ENCODE results near the gene SNAI3. TPM values are rescaled to one million over a fixed set of nuclear protein-coding genes. Genes with fewer than 3 reads are reported as not detected.

Gene SNAI3
- total and polyA plus RNA-seq, 2 of the 4 experiments (the other 2 are of a cell fraction): 0.21 TPM; not detected in 1

GRCh38 chr16:88667461-88667860 lies 18.8 kb downstream of the SNAI3 start:
- ATAC-seq (ENCODE audit: low read depth): no peak

More at GRCh38 chr16:88667461-88667860, 18.8 kb downstream of the SNAI3 start:
- Histone ChIP-seq H3K14ac (replicated peaks; ENCODE audit: low read depth, low read length) (no peak overlapping the region), H3K4me1 (ENCODE audit: control insufficient read depth, insufficient read depth, low read length) (no peaks in the 10 kb centered on the region), H3K9me3 (ENCODE audit: control insufficient read depth, insufficient read depth, low read length) (no peaks in the 10 kb centered on the region), H3K9ac (ENCODE audit: low read depth, low read length) (no peak overlapping the region), H3K27ac (ENCODE audit: insufficient read depth, low read length) (no peak overlapping the region), H3K27me3 (ENCODE audit: control insufficient read depth, insufficient read depth, low read length) (no peaks in the 10 kb centered on the region), H3K9me1 (ENCODE audit: insufficient read depth, low read length) (no peaks in the 10 kb centered on the region), H2BK15ac (ENCODE audit: low read depth, low read length) (no peak overlapping the region), H2BK20ac (ENCODE audit: low read depth, low read length) (no peak overlapping the region), H2BK5ac (ENCODE audit: low read depth, low read length, poor library complexity, severe bottlenecking) (no peak overlapping the region), H2BK120ac (ENCODE audit: low read depth, low read length) (no peak overlapping the region), H4K8ac (ENCODE audit: low read depth in 2 of 2, low read length in 2 of 2) (no peak overlapping the region), H2AK5ac (ENCODE audit: low read depth, low read length) (no peak overlapping the region), H2AFZ (replicated peaks; ENCODE audit: low read length, poor library complexity) (no peak overlapping the region), H3K79me1 (ENCODE audit: low read depth in 1 of 2, low read length in 2 of 2) (peaks cover 9 to 10% of the 10 kb centered on the region in 2 experiments), H3K18ac (ENCODE audit: low read depth, low read length) (no peak overlapping the region), H3K23ac (ENCODE audit: low read depth, low read length) (no peak overlapping the region), H3K4me3 (ENCODE audit: insufficient read depth, low read depth, low read length) (no peak overlapping the region), H4K5ac (ENCODE audit: low read depth, low read length) (no peak overlapping the region), H3K4me2 (ENCODE audit: low read depth, low read length) (no peak overlapping the region), H3K36me3 (ENCODE audit: control insufficient read depth, insufficient read depth, low read length) (peaks cover 2% of the 10 kb centered on the region; the same call in 1 of the 2 replicates), H3K56ac (ENCODE audit: extremely low read depth, insufficient read depth, low read length) (no peak overlapping the region), H2AK9ac (replicated peaks; ENCODE audit: low read depth, low read length, poor library complexity) (no peak overlapping the region), H3K4ac (ENCODE audit: low read depth, low read length) (no peak overlapping the region), H4K91ac (ENCODE audit: insufficient read depth, low read depth, low read length) (no peak overlapping the region), H4K20me1 (ENCODE audit: insufficient read depth, low read length) (no peaks in the 10 kb centered on the region)
- ChIA-PET CTCF (no interaction called here), POLR2A (ENCODE audit: unreplicated experiment) (no interaction called here)
- no TSS peak for BruUV-seq (replicated peaks)
- WGBS, 2 experiments (ENCODE audit: extremely low coverage in 2 of 2, insufficient read length in 1 of 2): no CpG with 5 or more reads among the region's 5 CpGs
- DNase-seq: no peak
- in situ Hi-C loops (cut with MboI; ENCODE audit: low sequenced_read_pairs) (no loop called here), dilution Hi-C loops (cut with HindIII; ENCODE audit: low sequenced_read_pairs, unreplicated experiment) (no loop called here), intact Hi-C loops (cut with micrococcal nuclease) (no loop called here)
- TF ChIP-seq MAZ (IDR thresholded peaks at IDR 0.05; ENCODE audit: borderline replicate concordance, low read depth, low read length) (no peak), SMC3 (IDR thresholded peaks at IDR 0.05; ENCODE audit: low read depth, low read length) (no peak), CTCF (conservative IDR thresholded peaks at IDR 0.05; ENCODE audit: low read depth, low read length) (no peak), MAFK (IDR thresholded peaks at IDR 0.05; ENCODE audit: low read depth, low read length) (no peak), CHD1 (IDR thresholded peaks at IDR 0.05; ENCODE audit: low read depth, low read length) (no peak), ELK1 (IDR thresholded peaks at IDR 0.05; ENCODE audit: borderline replicate concordance, low read depth, low read length) (no peak), USF2 (IDR thresholded peaks at IDR 0.05; ENCODE audit: low read depth, low read length) (no peak), RCOR1 (IDR thresholded peaks at IDR 0.05; ENCODE audit: insufficient replicate concordance, low read length) (no peak), CEBPB (IDR thresholded peaks at IDR 0.05; ENCODE audit: low read depth, low read length) (no peak), RFX5 (IDR thresholded peaks at IDR 0.05; ENCODE audit: low read depth, low read length) (no peak), FOS (IDR thresholded peaks at IDR 0.05; ENCODE audit: low read depth, low read length) (no peak), BHLHE40 (IDR thresholded peaks at IDR 0.05; ENCODE audit: low read depth, low read length) (no peak), NFE2L2 (IDR thresholded peaks at IDR 0.05; ENCODE audit: low read depth, low read length) (no peak), POLR2A (IDR thresholded peaks at IDR 0.05; ENCODE audit: low read depth, low read length) (no peak)

Measured in IMR-90 (cell line).